ENCODE results near the gene NFYA.

The NFYA gene

GRCh38 chr6:41055149-41055548, 17.6 kb upstream of the NFYA start (continued):
- TF ChIP-seq ZNF639 (tag by site-specific recombination; IDR thresholded peaks at IDR 0.05) (no peak), ZNF654 (tag by site-specific recombination; IDR thresholded peaks at IDR 0.05; ENCODE audit: low read depth) (no peak)

DNA sequence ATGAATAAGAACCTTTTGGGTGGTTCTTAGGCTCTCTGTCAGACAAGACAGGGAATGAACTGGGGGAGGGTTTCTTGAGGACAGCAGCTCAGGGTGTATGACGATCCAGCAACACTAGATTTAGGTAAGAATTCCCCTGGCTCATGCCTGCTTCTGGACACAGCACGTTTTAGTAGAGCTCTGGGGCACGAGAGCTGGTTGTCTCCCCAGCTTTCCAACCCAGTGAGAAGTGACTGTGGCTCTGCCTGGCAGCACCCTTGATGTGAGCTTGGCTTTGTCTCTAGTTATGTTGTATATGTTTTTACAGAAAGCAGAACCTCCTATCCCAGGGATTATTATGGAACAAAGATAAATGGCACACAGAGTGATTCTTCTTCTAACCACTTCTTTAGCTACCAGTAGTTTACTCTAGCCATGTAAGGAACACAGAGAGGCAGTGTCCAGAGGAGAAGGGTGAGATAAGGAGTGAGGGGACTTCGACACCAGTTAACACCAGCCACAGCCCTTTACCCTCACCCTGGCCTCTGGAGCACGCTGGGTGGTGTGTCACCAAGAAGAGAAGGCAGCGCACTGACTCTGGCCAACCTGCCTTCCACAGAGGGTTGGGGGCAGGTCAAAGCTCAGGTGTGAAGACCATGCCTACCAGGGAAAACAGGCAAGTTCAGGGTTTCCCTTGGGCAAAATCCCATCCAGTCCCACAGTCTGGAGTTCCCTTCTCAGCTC, 15.8 kb upstream of the NFYA start:
- ChIA-PET CTCF (interaction anchor here (0.7 to 10.6 kb wide), 6 partner anchors 10 to 625 kb away, joined by 3 to 100 read pairs (median 6); partner anchors contain the start of genes TSPO2 and UNC5CL), POLR2A (interaction anchor here (1.2 kb wide), 1 partner anchor 16 kb away, joined by 3 read pairs; the partner anchor contains the start of genes NFYA and OARD1)
- TF ChIP-seq ZNF501 (tag by site-specific recombination; IDR thresholded peaks at IDR 0.05): no peak
- TF ChIP-seq ZSCAN16 (tag by site-specific recombination; IDR thresholded peaks at IDR 0.05): no peak
- TF ChIP-seq, protein P1, sequence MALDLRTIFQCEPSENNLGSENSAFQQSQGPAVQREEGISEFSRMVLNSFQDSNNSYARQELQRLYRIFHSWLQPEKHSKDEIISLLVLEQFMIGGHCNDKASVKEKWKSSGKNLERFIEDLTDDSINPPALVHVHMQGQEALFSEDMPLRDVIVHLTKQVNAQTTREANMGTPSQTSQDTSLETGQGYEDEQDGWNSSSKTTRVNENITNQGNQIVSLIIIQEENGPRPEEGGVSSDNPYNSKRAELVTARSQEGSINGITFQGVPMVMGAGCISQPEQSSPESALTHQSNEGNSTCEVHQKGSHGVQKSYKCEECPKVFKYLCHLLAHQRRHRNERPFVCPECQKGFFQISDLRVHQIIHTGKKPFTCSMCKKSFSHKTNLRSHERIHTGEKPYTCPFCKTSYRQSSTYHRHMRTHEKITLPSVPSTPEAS (tag by site-specific recombination; IDR thresholded peaks at IDR 0.05): no peak
- TF ChIP-seq ZNF391 (tag by site-specific recombination; IDR thresholded peaks at IDR 0.05; ENCODE audit: borderline replicate concordance, low read depth): no peak
- TF ChIP-seq, protein P2, sequence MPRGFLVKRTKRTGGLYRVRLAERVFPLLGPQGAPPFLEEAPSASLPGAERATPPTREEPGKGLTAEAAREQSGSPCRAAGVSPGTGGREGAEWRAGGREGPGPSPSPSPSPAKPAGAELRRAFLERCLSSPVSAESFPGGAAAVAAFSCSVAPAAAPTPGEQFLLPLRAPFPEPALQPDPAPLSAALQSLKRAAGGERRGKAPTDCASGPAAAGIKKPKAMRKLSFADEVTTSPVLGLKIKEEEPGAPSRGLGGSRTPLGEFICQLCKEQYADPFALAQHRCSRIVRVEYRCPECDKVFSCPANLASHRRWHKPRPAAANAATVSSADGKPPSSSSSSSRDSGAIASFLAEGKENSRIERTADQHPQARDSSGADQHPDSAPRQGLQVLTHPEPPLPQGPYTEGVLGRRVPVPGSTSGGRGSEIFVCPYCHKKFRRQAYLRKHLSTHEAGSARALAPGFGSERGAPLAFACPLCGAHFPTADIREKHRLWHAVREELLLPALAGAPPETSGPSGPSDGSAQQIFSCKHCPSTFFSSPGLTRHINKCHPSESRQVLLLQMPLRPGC (tag by site-specific recombination; IDR thresholded peaks at IDR 0.05): no peak
- no peak for TF ChIP-seq ZNF433 (tag by site-specific recombination; IDR thresholded peaks at IDR 0.05; ENCODE audit: low read depth)
- TF ChIP-seq, protein P3, sequence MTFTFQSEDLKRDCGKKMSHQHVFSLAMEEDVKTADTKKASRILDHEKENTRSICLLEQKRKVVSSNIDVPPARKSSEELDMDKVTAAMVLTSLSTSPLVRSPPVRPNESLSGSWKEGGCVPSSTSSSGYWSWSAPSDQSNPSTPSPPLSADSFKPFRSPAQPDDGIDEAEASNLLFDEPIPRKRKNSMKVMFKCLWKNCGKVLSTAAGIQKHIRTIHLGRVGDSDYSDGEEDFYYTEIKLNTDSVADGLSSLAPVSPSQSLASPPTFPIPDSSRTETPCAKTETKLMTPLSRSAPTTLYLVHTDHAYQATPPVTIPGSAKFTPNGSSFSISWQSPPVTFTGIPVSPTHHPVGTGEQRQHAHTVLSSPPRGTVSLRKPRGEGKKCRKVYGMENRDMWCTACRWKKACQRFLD (tag by site-specific recombination; IDR thresholded peaks at IDR 0.05): no peak
- TF ChIP-seq HIC1 (tag by site-specific recombination; IDR thresholded peaks at IDR 0.05): no peak
- no peak for TF ChIP-seq ZNF555 (tag by site-specific recombination; conservative IDR thresholded peaks at IDR 0.05)
- TF ChIP-seq ZNF133 (tag by site-specific recombination; IDR thresholded peaks at IDR 0.05): no peak
- TF ChIP-seq ZNF530 (tag by site-specific recombination; IDR thresholded peaks at IDR 0.05; ENCODE audit: low read depth): no peak
- Histone ChIP-seq H3K4me3 (ENCODE audit: low read depth, low read length) (no peak overlapping the region), H3K4me1 (ENCODE audit: control insufficient read depth, insufficient read depth, low read length) (no peaks in the 10 kb centered on the region), H3K9me3 (ENCODE audit: control insufficient read depth, insufficient read depth, low read depth, low read length) (no peaks in the 10 kb centered on the region), H3K27ac (ENCODE audit: extremely low read depth, low read depth, low read length) (no peak overlapping the region), H3K36me3 (ENCODE audit: control insufficient read depth in 2 of 2, insufficient read depth in 1 of 2, low read length in 2 of 2) (peaks cover 0 to 6% of the 10 kb centered on the region in 2 experiments; a peak in 1 of 3 replicates)

DNA sequence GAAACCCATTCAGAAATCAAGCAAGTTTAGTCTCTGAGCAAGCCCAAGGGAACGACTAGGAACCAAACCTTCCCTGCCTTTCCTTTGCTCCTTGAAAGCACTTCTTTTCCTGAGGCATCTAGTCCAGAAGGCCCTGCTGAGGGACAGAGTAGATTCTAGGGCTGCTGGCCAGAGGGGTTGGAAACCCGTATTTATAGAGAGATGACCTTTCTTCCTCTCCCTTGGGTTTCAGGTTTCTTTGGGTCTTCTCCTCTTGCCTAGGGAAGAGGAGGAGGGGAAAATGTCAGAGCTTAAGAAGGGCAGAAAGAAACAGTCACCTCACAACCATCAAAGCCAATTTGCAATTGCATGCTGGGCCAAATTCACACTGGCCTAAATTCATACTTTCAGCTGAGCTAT, 14.0 kb upstream of the NFYA start:
- POLR2A ChIA-PET: interaction anchor here (0.7 kb wide), 1 partner anchor 10 kb away, joined by 3 read pairs; no protein-coding TSS in a partner anchor
- TF ChIP-seq MEIS1 (CRISPR knock-in tag; IDR thresholded peaks at IDR 0.05; ENCODE audit: borderline replicate concordance) (no peak), ZNF350 (tag by site-specific recombination; IDR thresholded peaks at IDR 0.05) (no peak), ZSCAN23 (tag by site-specific recombination; IDR thresholded peaks at IDR 0.05) (no peak), ZNF274 (IDR thresholded peaks at IDR 0.05; ENCODE audit: low read length) (no peak), ZNF274 (tag by site-specific recombination; IDR thresholded peaks at IDR 0.05; ENCODE audit: borderline replicate concordance) (no peak), ZNF510 (tag by site-specific recombination; IDR thresholded peaks at IDR 0.05; ENCODE audit: insufficient replicate concordance) (no peak), ZNF433 (tag by site-specific recombination; IDR thresholded peaks at IDR 0.05; ENCODE audit: low read depth) (no peak), ZNF248 (tag by site-specific recombination; IDR thresholded peaks at IDR 0.05) (no peak), ZNF366 (tag by site-specific recombination; conservative IDR thresholded peaks at IDR 0.05) (no peak), ZNF354C (tag by site-specific recombination; IDR thresholded peaks at IDR 0.05; ENCODE audit: borderline replicate concordance, low read depth) (no peak), ZNF175 (tag by site-specific recombination; IDR thresholded peaks at IDR 0.05) (no peak)
- TF ChIP-seq, protein P4, sequence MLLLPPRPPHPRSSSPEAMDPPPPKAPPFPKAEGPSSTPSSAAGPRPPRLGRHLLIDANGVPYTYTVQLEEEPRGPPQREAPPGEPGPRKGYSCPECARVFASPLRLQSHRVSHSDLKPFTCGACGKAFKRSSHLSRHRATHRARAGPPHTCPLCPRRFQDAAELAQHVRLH (tag by site-specific recombination; IDR thresholded peaks at IDR 0.05): no peak

More for the DNA sequence above, 14.0 kb upstream of the NFYA start:
- Histone ChIP-seq H3K4me1 (ENCODE audit: control insufficient read depth, insufficient read depth, low read length) (no peaks in the 10 kb centered on the region), H3K27ac (ENCODE audit: extremely low read depth, low read depth, low read length) (no peak overlapping the region), H3K4me3 (ENCODE audit: low read depth, low read length) (no peak overlapping the region), H3K9me3 (ENCODE audit: control insufficient read depth, insufficient read depth, low read depth, low read length) (no peaks in the 10 kb centered on the region), H3K36me3 (ENCODE audit: control insufficient read depth in 2 of 2, insufficient read depth in 1 of 2, low read length in 2 of 2) (peaks cover 0 to 7% of the 10 kb centered on the region in 2 experiments; a peak in 1 of 3 replicates)
- CTCF ChIA-PET: interaction anchor here (0.7 to 3.7 kb wide), 4 partner anchors 11 to 501 kb away, joined by 3 to 25 read pairs (median 6); partner anchors contain the start of gene UNC5CL

Data from HEK293 (cell line).